Measurements from ENCODE around the gene SLC35E2B.

DNA sequence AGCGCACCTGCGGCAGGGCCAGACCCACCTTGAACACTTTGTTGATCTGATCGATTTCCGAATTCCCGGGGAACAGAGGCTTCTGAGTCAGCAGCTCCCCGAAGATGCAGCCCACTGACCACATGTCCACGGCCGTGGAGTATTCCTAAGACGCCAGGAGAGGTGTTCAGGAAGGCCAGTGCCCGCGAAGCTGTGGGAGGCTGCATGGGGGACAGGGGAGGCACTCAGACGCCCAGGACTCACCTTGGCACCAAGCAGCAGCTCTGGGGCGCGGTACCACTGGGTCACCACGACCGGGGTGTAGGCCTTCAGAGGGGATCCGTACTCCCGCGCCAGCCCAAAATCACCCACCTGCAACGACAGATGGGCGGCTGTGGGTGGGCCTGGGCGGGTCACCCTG, 11.2 kb upstream of the SLC35E2B start:
- TF ChIP-seq, protein P1, sequence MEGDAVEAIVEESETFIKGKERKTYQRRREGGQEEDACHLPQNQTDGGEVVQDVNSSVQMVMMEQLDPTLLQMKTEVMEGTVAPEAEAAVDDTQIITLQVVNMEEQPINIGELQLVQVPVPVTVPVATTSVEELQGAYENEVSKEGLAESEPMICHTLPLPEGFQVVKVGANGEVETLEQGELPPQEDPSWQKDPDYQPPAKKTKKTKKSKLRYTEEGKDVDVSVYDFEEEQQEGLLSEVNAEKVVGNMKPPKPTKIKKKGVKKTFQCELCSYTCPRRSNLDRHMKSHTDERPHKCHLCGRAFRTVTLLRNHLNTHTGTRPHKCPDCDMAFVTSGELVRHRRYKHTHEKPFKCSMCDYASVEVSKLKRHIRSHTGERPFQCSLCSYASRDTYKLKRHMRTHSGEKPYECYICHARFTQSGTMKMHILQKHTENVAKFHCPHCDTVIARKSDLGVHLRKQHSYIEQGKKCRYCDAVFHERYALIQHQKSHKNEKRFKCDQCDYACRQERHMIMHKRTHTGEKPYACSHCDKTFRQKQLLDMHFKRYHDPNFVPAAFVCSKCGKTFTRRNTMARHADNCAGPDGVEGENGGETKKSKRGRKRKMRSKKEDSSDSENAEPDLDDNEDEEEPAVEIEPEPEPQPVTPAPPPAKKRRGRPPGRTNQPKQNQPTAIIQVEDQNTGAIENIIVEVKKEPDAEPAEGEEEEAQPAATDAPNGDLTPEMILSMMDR (IDR thresholded peaks at IDR 0.05): no peak
- TF ChIP-seq EP300 (IDR thresholded peaks at IDR 0.05): no peak
- no peak for TF ChIP-seq POLR2A (IDR thresholded peaks at IDR 0.05)
